NCI-H2107 (cell line): ENCODE results near the gene CCDC187.
"Not testable (repeated sequence)": the region's sequence is repeated elsewhere in the genome, so short reads cannot be mapped to it uniquely, and the experiment has no call there.

ENCODE experiments used
- DNase-seq: peaks from one replicate; lab custom pipeline; 2025; lab: John Stamatoyannopoulos, UW

Gene CCDC187

DNA sequence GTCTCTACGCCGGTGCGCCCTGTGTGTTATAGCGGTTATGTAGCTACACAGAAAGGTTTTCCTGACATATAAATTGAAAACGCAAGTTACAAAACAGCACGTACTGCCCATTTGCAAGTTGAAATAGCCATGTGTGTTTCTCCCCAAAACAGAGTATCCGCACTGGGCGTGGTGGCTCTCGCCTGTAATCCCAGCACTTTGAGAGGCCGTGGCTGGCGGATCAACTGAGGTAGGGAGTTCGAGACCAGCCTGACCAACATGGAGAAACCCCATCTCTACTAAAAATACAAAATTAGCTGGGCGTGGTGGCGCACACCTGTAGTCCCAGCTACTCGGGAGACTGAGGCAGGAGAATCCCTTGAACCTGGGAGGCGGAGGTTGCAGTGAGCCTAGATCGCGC lies 37.3 kb downstream of the CCDC187 start:
- not testable (repeated sequence) for DNase-seq

DNA sequence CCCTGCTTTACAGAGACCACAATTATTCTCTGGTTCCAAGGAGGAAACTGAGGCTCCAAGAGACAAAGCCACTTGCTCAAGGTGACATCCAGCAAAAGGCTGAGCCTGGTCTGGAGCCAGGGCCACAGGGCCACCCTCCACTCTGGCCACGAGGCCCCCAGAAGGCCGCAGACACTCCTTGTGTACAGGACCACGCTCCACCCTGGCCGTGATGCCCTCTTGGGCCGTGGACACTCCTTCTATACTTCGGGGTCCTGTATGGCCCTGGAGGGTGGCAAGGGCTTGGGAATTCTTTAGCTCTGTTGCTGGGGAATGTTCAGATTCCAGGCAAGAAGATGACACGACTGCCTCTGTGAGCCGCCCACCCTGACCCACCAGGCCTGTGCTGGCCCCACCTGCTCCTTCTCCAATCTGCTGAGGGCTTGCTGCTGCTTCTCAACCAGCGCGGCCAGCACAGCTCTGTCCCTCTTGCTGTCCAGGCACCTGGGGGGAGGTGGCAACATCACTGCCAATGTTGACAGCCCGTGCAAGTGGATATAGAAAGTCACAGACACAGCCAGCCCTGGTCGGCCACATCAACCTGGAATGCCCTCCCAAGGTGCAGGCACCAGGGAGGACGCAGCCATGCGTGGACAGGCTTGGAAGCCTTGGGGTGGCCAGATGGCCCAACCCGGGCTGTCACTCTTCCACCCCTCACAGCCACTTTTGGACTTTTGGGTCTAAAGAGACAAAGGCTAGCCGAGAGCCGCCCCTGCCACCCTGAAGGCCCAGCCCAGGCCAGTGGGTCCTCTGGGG lies 38.1 kb downstream of the CCDC187 start:
- DNase-seq: no peak

DNA sequence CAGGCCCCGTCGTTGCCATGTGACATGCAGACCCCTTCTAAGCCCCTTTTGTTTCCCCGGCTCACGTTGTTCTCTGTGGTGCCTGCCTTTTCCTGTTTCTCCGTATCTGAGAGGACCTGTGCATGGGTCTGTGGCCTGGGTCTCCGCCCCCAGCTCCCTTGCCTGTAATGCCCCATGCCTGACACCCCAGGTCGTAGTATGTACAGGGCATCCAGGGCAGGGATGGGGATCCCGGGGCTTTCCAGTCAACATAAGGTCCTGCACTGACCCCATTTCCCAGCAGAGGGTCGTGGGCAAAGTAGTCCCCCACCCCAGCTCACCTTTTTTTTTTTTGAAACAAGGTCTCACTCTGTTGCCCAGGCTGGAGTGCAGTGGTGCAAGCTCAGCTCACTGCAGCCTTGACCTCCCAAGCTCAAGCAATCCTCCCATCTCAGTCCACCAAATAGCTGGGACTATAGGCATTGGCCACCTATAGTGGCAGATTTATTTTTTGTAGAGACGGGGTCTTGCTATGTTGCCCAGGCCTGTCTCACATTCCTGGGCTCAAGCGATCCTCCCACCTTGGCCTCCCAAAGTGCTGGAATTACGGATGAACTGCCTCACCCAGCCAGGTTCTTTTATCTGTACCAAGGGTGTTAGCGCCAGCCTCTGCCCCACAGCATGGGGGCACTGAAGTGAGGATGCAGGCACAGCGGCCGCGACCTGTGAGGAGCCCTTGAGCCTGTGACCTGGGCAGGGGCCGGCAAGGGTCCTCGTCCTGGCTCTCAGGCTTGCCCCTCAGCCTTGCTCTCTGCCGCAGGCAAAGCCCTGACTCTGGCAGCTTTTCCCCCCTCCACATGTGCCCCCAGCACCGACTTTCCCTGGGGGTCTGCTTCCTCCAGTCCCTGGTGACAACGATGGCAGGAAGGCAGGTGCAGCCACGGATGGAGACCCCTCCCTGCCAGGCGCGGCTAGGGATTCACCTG lies 39.2 kb downstream of the CCDC187 start:
- no peak for DNase-seq

DNA sequence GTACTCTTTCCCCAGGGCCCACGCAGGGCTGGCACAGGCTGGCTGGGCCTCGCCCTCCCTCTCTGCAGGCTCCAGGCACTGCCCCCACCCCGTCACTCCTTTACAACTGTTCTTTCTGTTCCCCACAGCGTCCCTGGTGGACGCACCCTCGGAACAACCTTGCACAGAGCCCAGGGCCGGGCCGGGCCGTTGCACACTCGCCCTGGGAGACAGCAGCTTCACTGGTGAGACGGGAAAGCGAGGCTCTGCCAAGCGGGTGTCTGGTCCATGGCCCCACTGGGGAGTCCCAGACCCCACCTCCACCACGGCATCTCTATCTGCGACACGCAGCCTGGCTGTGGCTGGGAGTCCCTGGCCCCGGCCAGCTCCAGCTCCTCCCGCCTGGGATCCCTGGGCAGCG lies 39.9 kb downstream of the CCDC187 start:
- DNase-seq: no peak

DNA sequence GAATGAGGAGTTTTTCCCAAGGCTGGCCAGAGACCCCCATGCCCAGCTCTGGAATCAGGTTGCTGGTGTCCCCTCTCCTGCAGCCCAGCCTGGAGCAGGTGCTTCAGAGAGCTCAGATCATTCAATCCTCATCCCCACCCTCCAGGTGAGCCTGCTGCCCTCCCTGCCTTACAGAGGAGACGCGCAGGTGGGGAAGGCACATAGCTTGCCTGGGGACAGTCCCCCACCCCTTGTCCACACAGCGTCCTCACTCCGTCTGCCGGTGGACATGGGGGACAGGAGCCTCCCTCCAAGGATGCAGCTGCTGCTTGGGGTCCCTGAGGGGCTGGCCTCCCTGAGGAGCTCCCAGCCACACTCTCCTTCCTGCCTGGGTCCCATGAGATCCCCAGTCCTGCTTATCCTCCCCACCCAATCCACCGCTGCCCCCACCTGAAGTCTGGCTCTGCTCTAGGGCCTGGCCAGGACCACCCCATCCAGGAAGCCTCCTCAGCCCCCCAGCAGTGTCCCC lies 41.2 kb downstream of the CCDC187 start:
- no peak for DNase-seq

DNA sequence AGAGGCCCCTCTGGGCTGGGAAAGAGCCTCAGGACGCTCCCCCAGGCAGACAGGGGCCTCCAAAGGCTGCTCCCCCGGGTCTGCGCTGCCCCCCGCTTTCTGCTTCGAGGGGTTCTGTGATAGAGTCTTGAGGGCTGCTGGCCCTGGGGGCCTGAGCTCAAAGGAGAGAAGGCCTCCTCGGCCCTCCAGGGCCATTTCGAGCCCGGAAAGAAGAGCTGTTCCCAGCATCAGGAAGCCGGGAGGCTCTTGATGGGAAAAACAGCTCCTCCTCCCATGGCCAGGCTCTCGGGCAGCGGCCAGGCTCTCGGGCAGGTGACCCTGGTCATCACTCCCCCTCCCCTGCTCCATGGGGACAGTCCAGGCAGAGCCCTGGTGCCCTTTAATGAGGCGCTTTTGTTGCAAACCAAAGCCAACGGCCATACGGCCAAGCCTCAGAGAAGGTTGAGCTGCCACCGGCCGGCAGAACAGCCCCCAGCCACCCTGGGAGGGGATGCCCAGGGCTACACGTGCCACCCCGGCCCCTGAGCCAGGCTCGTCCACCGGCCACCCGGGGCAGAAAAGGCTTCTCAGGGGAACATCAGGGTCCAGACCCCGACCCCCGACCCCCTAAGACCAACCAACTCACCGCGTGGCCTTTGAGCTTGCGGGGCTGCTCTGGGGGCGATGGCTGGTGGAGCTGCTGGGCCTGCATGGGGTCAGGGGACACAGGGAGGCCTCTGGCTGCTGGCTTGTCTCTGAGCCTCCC lies 42.0 kb downstream of the CCDC187 start:
- no peak for DNase-seq

DNA sequence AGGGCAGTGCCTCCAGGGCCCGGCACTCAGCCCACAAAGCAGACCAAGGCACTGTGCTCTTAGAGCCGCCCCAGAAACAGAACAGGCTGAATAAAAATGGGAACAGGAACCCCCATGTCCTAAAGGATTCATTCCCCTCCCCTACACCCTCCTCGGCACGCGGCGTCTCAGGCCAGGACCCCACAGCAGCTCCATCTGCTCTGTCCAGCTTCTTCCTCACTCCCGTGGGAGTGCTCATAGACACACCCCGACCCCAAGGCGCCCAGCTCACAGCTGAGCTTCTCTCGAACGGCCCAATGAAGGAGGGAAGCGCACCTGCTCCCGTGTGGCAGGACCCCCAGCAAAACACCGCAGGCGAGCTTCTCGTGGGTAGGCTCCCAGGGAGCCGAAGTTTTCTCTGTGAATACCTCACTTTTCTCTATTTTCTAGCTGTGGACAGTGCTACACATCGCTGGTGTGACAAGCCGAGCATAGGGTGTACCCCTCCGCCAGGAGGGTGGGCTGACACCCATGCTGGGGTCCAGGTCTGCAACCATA lies 42.9 kb downstream of the CCDC187 start:
- no peak for DNase-seq

DNA sequence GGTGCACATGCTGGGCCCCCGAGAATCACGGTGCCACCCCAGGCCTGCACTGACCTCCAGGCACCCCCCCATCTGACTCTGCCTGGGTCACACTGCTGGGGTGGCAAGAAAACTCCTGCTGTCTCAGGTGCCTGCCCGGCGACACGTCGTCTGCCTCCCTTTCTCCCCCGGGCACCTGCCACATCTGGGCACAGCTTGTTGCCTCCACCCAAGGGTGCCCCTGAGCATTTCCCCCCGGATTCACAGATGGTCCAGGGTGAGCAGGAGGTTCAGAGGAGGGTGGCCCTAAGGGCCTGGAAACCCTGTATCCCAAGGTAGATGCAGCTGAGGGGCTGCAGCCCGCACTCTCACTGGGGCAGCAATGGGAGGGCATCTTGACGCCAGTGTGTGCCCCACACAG lies 43.4 kb downstream of the CCDC187 start:
- no peak for DNase-seq

DNA sequence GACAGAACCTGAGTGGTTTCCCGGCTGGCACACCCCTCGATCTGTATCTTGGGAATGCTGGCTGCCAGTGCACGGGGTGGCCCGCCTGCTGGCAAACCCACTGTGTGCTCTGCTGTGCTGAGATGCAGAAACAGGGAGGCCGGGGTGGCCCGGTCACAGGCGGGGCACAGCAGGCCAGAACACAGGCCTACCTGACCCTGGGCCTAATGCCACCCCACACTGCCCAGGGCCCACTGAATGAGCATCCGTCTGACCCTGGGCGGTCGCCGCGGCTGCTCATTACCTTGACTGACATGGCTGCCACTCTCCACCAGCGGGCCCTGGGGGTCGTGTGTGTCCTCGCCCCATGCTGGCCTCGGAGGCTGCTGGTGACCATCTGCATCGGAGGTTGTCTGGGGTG lies 44.1 kb downstream of the CCDC187 start:
- no peak for DNase-seq

DNA sequence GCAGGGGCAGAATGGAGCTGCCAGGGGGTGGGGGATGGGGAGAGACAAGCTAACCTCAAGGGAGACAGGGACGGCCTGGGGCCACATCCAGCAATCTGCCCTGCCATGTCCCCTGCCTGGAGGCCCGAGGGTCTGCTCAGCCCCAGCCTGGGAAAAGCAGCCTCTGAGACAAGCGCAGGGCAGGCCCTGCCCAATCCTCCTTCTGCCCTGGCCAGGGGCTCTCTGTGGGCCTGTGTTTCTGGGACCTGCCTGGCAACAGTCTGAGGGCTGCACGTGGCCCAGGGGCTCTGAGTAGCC lies 44.4 kb downstream of the CCDC187 start:
- no peak for DNase-seq

DNA sequence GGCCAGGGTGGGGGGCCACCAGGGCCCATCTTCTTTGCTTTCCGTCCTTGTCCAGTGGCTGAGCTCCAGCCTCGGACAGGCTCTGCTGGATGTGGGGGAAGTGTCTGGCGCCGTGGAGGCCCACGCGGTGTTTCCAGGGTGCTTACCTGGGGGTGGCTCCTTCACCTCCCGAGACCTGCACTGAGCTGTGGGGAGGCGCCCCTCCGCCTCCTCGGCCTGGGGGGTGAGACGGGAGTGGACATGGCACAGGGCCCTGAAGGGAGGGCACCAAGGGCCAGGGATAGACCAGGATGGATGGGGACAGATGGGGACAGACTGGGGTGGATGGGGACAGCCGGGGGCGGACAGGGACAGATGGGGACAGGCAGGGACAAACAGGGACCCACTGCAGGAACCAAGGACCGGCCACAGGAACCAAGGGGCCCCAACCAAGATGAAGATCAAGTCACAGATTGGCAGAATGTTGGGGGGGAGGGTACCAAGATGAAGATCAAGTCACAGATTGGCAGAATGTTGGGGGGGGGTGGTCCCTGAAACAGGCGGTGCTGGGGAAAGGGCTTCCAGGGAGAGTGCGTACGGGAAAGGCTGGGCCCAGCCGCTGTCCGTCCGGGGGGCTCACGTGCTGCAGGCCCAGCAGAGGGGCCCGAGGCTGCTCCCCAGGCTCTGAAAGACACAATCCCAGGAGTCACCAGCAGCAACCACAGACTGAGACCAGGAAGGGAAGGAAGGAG lies 44.9 kb downstream of the CCDC187 start:
- no peak for DNase-seq

DNA sequence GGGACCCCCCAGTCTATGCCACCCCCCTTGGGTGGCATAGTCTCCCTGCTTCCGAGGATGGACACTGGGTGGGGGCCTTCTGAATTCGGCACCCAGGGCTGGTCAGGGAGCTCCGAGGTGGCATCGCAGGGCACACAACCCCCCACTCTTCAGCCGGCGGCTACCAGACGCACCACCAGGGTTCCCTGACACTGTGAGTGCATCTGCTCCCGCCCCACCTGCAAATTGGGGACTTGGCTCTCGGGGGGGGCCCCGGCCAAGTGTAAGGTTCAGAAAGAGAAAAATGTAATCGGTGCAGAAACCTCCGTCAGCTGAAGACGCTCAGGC lies 45.6 kb downstream of the CCDC187 start:
- DNase-seq: no peak

DNA sequence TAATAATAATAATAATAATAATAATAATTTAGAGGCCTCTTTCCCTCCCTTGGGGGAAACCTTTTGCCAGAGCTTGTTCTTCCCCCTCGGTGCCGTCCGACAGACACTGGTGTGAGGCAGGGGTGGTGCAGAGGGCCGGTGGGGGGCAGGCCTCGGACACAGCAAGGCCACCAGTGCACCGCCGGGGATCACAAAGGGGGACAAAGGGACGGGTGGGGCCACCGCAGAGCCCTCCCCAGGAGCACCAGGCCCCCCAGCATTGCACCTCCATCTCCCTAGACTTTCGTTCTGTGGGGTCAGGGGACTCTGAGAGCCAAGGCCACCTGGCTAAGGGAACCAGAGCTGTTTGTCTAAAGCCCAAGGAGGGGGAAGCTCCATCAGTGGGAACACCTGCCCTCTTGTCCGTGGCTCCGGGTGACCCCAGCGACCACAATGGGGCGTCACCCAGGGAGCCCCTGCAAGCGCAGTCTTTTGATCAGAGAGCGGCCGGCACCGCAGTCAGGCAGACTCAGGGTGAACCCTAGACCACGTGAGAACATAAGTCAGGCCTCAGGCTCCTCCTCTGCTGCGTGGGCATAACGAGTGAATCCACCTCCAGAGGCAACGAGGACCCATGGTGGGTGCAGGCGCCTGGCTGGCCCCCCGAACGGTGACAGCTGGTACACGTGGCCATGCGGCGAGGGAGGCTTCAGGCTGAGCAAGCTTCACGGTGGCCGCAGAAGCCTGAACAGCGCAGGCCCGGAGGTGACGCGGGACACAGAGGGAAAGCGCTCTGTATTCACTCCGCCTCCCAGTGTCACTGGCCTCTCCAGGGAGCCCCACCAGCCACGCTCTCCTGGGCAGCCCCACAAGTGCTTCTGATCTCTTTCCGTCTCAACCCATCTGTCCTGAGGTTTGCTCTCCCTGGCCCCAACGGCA lies 46.3 kb downstream of the CCDC187 start:
- no peak for DNase-seq

DNA sequence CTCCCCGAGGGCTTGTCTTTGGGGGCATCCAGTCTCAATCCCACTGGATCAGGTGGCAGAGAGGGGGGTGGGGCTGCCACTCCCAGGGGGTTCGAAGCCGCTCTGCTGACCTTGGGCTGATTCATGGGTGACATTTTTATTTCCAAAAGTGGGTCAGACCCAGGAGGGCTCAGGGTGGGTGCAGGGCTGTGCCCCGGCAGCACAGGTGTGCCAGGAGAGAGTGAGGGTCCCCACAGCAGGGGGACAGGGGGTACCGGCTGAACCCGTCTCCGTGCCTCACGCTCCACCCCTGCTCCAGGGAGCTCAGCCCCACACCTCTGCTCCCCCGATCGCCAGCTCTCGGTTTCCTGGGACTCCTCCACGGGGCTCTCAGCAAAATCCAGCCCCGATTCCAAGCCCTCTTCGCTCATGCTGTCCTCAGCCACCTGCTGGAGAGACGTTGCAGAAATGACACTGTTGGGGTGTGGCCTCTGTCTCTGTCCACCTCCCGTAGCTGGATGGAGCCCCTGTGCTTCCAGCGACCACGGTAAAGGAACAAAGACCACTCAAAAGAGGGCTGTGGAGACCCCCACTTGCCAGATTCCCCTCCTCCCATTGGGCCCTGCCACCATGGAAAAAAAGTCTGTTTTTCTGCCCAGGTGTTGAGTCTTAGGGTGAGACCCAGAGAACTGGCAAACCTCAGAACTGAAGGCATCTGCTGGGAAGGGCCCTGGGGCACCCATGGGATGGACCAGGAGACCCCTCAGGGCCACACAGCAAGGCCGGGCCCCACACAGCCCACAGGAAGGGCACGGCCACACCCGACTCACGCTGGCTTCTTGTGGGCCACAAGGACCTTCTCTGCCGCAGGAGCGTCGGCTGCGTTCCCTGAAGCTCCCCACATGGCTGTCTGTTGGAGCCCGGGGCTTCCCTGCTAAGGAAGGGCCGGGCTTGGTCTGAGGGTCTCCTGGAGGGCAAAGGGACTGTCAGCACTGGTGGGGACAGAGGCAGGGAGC lies 47.7 kb downstream of the CCDC187 start:
- no peak for DNase-seq

DNA sequence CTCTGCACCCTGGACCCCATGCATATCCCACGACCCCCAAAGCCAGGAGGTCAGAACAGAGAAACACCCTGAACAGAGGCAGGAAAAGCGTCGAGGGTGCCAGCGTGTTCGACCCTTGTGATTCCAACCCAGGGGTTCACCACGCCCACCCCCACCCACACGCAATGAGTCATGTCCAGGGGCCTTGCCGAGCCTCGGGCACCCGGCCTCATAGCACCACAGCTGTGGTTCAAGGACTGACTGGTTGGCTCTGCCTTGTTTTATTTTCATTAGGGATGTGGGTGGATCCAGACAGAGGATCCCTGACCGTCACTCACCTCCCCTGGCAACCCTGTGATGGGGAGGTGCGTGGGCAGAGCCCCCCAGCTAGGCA lies 48.7 kb downstream of the CCDC187 start:
- no peak for DNase-seq

DNA sequence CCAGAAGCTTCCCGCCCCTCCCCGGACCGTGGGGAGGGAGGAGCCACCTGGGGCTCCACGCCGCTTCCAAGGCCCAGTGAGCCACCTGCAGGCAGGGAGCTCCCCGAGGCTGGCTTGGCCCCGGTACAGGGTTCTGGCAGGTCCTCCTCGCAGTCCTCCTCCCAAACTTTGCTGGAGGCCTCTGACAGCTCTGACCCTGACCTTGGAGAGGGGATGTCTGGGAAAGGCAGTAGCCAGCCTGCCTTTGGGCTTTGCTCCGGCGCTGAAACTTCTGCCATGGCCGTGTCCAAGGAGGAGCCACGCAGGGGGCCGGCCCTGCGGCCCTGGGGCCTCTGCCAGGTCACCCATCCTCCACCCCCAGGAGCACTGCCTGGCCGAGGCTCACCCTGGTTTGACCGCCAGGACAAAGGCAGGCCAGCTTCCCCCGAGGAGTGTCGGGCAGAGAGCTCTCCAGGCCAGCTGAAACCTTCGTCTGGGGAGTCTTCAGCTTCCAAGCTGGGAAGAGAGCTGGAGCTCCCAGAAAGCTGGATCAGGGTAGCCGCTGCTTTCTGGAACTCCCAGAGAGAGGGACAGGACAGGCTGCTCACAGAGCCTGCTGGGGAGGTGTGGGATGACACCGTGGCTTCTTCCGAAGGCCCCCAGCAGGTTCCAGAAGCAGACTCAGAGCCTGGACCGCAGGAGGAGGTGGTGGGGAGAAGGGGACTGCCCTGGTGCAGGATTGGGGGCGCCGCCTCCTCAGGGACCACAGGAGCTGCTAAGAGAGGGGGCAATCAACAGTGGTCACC lies 49.3 kb downstream of the CCDC187 start:
- DNase-seq: no peak

DNA sequence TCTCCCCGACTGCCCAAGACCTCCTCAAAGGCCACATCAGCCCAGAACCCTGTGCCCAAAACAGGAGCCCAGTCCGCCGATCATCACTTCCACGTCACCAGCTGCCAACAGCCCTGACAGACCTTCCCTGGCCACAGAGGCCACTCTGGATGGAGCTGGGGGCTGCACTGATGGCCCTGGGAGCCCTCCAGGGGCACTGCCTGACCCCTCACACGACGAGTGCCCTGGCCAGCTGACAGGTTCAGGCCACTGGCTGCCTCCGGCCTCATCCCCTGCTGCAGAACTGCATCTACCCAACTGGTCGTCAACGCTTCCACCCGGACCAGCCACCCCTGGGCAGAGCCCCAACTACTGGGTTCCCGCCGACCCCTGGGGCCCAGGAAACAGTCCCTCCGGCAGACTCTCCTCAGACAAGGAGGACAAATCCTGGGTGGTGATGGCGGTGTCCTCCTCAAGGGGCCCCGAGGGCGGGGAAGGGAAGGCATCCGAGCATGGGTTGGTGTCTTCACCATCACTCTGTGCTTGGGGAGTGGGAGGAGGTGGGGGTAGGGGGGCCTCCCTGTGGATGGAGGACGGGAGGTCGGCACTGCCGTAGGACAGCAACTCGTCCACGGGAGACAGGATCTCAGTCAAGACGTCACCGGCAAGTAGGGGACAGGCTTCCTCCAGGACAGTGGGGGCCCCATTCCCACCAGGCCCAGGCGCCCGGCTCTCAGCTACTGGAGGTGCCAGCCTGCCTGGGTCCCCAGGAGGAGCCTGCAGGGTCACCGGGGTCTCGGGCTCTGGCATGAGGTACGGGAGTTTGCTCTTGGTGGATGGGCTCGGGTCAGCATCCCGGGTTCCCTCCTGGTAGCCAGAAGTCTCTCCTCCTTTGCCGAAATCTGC lies 50.4 kb downstream of the CCDC187 start:
- DNase-seq: no peak
